Activated CD4-positive, alpha-beta T cell treated with anti-CD3 and anti-CD28 coated beads, Interleukin-2, amount 50 U/mL, for 4 hours (primary cell): ENCODE measurements around the gene TRPC4AP.

Experiments used
- DNase-seq, 2 experiments: peaks; one replicate each; pipeline ENCODE4 v3.0.0-alpha.2; 2020

TRPC4AP gene

DNA sequence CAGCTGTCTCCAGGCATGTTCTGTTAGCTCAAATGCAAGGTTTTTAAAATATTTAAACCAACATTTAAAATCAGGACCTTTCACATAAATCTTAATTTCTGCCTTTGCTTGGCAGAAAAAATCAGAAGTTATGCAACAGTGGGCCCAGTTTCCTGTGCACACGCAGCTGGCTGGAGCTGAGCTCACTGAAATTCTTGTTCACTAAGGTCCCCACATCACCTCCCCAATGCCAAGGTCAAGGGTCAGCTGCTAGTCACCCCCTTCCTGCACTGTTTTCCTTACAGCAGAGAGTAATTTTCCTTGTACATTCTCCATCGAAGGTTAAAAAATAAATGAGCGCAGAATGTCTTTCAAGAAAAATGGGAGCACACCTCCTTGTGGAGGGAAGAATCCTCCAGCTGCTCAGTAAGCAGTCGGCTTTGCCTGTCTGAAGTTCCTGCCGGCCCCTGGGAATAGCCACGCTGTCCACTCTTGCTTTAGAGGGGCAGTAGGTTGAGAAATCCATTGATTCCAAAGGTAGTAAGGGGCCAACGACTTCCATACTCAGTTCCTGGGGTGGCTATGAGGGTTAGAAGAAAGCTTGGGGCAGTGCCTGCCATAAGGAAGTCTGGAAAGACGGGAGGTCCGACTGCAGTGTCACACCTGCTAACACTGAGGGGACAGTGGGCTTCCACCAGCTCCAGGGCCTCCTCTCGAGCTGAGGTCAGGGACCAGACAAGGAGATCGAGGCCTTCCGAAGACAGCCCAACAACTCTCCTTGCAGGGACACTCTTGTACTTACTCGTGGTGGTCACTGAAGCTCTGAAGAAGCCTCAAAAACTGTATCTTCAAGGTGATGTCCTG lies 80.2 kb downstream of the TRPC4AP start:
- no peak for DNase-seq

DNA sequence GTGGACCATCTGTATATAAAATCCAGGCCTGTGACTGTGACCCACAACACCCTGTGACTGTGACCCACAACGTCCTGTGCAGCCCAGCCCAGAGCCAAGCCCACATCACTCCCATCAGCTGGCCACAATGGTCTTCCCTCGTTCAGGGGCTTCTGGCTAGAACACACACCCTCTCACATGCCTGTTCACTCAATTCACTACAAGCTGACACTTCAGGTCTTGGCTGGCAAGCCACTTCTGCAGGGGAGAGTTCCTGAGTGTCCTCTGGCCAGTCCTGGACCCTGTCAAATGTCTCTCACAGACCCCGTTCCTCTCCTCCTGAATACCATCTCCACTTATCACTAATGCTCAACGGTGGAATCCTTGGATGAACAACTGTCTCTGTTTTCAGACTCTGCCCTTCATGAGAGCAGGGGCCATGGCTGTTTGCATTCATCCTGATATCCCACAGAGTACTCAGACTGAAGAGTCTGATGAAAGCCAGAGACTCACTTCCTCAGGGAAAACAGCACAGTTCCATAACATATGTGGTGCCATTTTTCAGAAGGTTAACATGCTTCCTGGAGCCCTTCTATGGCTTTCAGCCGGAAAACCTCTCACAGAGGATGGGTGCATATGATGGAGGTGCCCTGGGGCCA lies 80.9 kb downstream of the TRPC4AP start:
- no peak for DNase-seq

DNA sequence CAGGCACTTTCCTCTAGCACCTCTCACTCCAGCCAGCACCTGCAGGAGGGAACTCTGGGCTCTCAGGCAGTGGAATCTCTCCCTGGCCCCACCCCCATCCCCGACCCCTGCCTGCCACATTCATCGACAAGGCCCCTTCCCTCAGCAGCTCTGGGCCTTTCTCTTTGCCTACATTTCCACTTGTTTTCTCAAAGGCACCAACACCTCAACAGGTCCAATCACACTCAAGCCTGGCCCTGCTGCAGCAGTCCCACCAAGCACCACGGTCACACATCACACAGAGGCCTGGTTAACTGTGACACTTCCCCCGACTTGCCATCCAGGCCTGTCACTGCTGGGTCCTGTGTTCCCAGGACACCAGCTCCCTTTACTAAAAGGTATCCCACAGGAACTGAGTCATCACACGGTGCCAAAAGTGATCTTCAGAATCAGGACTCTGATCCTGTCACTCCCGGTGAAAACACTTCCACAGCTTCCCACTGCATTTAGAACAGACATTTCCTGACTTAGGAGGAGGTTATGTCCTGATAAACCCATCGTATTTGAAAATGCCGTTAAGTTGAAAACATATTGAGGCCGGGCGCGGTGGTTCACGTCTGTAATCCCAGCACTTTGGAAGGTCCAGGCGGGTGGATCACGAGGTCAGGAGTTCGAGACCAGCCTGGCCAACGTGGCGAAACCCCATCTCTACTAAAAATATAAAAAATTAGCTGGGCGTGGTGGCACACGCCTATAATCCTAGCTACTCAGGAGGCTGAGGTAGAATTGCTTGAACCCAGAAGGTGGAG lies 82.0 kb downstream of the TRPC4AP start:
- DNase-seq: no peak

DNA sequence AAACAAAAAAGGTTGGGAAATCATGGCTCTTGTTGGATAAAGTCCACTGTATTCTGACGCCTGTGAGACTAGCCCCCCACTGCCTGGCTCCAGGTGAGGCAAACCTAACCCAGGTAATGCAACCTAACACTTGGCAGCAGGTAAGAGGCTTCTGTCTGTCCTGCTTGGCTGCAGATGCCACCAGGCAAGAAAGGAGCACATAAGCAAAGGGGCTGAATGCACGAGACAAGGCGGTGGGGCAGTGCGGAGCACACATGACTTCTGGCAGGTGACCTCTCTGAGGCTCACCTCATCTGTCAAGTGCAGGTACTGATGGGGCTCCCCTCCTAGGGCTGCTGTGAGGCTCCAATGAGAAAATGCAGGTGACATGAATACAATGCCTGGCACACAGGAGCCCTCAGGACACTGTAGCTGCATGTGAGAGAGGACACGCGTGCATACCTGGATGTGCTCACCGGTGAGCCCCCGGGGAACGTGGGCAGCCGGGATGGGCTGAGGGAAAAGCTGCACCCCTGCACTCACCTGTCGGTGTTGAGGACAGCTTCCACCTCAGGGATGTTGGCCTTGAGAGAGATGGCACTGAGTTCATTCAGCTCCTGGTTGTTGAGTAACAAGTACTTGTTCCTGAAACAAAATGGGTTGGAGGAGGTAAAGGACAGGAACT lies 82.8 kb downstream of the TRPC4AP start:
- DNase-seq: no peak

DNA sequence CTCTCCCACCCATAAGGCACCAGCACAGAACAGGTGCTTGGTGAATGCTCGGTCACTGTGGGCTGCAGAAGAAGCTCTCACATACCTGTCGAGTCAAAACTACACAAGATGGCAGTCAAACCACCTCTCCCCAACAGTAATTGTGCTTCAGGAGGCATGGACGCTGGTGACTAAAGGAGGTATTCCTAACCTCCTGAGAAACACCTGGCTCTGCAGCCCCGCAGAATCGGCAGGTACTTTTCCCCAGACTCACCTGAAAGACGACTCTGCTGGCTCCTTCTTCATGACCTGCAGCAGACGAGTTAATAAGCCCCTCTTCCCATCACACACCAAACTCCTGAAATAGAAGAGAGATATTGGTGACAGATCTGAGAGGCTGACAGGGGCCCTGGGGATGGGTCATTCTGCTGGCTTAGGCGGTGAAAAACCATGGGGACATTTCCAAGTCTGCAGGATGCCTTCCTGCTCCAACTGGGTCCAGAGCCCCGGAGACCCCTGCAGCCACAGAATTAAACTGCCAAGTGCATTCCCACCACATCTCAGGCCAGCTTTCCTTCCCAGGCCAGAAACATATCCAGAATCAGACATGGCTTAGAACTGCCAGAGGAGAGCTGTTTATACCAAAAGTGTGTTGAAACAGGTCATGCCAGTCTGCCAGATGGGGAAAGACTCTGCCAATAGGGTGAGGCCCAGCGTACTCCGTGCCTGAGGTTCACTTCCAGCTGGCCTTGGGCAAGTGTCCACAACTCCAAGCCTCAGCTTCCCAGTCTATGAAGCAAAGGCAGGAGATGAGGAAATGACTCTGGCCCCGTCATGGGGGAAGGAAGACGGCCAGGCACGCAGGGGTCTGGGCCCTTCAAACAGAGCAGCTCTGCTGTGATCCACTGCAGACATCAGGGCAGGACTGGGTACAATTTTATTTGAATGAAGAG lies 83.9 kb downstream of the TRPC4AP start:
- DNase-seq: no peak

DNA sequence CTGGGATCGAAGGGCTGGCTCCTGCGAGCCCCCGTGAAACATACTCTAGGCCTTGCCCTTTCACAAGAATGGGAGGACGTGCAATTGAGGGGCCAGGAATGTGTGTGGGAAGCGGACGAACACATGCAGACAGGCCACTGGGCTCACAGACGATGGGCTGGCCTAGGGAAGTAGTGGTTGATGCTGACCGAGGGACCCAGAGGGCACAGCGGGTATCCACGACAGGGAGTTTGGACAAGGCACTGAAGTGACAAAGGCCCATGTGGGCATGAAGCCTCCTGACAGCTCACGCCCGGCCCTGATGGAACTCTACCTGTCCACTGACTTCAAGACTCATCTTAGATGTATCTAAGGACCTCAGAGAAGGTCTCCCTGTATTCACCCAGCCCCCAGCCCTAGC lies 84.7 kb downstream of the TRPC4AP start:
- DNase-seq: no peak

DNA sequence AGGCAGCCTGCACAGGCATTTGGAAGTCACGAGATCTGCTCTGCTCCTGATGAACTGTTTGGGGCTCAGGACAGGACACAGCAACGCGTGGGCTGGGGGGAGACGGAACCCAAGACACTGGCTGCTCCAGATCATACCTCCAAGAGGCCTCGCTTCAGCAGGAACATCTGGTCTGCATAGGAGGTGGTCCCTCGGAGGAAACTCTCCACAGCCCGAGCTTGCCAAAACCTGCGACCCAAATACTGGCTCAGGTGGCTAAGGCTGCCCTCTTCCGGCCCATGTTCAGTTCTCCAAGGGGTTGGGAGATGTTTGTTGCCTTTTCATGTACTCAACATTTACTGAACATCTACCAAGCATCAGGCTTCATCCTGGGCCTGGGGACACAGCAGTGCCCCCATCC lies 85.2 kb downstream of the TRPC4AP start:
- no peak for DNase-seq

DNA sequence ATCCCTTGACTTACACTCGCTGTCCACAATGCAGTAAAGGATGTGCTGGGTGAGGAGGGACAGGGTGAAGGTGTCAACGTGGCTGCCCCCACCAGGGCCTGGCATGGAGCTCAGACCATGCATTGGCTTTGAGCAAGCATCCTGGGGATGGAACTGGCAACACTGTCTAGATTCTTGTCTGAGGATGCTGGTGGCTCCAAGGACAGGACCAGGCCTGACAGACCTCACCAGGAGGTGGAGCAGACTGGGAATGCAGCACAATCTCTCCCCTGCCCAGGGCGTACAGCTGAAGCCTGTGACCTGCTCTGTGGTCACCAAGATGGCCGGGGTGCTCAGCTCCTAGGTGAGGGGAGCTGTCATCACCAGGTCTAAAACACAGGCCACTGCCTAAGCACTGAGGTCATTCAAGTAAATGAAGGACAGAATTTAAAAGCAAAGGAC lies 86.1 kb downstream of the TRPC4AP start:
- DNase-seq: no peak

DNA sequence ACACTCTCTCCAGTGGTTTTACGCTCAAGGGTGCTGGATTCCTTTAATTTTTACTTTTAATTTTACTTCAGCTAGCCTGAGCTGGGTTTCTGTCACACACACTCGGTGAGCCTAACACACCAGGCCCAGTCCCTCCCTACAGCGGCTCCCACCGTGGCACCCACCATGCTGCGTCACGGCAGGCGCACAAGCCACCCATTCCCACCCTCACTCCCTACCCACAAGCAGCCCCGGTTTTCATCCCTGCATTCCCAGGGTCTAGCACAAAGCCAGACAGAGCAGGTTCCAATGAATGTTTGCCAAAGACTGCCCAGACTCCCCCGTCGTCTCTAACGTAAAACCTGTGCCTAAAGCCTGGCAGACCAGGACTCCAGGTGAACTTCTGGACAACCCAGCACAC lies 86.6 kb downstream of the TRPC4AP start:
- no peak for DNase-seq

DNA sequence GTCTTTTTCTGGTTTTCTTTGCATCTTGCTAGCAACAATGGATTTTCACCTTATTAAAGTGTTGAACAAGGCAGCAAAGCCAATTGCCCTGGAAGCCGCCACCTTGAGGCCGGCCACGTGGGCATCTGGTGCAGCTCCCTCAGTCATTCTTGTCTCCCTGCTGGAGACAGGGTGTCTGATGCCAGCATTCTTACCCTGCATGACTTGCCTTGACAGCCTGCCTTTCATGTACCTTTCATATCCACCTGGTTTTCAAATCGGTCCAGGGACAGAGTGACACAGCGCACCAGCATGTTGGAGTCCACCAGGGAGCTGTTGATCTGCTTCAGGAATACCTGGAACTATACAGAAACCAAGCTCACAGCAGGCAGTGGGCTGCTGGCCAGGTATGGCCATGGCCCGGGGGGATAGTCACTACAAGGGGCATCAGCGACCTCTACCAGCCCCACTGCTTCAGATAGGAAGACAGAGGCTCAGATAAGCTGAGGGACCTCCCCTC lies 87.1 kb downstream of the TRPC4AP start:
- no peak for DNase-seq

DNA sequence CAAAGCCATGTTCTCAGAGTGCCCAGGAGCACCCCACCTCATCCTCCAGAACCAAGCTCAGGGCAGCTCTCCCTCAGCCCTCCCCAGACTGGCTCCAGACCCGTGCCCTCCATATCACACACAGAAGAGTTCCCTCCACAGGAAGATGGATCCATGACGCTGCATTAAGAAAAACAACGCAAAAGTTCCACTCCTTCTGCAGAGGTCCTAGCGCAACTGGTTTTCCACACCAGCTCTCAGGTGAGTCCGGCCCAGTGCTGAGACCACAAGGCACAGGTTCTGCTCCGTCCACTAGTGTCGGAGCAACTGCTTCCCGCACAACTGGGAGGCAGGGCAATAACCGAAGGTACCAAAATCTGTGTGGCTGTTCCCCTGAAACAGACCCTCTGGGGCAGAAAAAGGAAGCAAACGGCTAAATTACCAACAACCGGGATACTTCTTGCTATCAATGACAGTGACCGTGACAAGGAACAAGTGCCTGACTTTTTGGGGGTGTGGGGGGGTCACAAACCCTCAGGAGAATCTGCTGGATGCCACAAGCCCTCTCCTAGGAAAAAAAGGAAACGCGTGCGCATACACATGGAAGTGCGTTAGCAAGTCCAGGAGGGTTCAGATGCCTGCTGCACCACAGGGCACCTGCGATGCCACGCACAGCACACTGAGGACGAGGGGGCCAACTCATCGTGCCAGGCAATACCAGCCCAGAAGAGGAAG lies 87.7 kb downstream of the TRPC4AP start:
- DNase-seq: no peak

DNA sequence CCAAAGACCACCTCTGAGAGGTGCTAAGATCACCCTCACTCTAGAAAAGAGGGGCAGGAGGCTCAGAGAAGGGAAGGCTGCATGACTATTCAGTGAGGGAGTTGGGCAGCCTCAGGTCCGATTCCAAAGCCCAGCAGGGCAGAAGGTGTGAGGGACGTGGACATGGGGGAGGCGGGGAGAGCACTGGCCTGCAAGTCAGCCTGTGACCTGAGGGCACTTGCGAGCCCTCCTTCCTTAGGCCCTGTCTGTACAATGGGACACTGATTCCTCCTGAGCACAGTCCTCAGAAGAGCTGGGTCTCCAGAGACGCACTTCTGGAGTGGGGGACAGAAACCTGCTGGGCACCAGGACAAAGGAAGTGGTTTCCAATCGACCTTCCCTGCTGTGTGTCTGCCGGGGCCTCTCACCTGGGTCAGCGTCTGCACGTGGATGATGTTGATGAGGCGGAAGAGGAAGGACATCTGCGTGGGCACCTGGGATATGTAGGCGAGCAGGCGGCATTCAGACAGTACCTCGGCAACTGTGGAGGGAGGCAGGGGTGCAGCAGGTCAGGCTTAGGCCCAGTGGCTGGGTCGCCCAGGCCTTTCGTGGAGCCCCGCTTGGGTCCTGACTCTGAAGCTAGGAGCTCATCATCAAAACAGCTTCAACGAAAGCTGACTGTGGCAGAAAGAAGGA lies 88.4 kb downstream of the TRPC4AP start:
- DNase-seq: no peak

DNA sequence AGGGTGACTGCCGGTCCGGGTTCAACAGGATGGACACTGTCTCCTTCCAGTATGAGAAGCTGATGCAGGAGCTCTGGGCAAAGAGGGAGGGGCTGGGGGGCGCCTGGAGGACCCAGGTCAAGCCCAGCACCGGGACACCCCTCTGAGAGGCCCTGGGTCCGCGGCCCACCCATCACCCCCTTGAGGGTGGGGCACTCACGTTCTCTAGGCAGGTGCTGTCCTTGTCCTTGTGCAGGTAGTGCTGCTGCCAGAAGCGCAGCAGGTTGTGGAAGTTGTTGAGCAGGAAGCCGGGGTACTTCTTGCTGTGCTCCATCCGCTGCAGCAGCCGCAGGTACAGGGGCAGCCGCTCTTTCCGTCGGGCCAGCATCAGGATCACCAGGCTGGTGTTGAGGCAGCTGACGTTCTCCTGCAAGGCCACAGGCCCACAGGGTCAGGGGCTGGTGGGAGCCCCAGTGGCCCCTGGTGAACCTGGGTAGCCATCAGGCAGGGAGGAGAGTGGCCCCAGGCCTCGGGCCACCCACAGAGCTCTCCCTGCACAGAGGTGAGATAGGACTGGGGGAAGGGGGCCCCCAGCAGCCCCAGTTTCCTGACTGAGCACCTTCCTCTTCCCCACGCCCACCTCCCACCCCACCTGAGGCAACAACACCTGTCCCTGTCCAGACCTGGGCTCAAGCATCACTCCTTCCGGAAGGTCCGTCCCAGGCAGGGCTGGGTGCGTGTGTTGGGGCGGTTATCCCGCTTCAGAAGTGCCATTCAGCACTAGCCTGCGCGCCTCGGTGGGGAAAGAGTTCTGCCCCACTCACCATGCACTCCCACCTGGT lies 89.2 kb downstream of the TRPC4AP start:
- no peak for DNase-seq

DNA sequence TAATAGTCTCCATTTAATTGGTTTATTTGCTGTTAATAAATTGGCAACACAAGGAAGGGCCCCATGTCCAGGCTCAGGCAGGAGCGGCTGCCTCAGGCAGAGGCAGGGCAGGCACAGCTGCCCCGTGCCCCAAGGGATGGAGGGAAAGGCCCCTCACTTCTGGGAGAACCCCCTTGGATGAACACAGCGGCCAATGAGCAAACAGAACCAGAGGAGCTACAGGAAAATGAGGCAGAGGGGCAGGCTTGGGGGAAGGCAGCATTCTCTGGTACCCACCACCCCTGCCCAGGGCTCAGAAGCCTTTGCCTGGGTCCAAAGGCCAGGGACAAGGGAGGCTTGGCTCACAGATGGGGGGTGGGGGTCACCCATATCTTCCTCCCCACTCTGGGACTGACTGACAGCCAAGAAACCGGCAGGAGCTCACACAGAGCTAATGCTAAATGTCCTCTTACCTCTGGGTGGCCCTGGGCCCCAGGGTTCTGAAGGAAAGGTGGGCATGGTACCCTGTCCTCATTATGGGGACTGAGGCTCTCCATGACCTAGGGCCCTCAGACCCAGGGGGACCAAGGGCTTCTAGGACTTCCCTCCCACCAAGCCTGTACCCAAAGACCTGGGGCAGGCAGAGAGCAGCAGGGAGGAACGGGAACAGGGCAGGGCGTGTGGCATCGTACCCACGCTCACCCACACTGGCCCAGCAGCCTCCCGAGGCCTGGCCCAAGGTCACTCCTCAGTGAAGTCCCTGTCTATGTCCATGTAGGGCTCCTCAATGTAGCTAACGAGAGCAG lies 90.0 kb downstream of the TRPC4AP start:
- DNase-seq: no peak

DNA sequence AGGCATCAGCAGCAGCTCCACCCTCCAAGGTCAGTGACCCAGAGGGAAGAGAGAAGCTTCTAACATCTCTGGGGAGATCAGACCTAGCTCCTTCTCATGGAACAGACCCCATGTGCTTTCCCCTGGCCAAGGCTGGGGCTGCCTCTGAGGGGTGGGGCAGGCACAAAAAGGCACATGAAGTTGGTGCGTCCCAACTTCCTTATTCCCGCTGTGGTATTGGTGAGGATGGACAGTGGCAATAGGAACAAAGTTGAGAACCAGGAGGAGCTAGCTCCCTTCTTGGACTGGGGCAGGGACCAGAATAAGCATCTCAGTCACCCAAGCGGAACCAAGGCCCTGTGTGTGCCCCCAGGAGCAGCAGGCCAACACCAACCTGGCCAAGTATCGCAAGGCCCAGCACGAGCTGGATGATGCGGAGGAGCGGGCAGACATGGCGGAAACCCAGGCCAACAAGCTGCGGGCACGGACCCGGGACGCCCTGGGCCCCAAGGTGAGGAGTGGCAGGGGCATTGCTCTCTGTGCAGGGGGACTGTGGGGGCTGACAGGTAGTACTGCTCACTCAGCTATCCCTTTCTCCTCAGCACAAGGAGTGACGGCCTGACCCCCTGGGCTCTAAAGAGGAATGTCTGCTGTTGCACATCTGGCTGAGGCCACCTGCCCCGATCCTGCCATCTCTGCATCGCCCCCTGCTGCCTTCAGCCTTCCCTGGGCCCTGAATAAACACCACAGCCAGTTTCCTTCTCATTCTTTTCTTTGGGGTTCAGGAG lies 90.8 kb downstream of the TRPC4AP start:
- DNase-seq: no peak

DNA sequence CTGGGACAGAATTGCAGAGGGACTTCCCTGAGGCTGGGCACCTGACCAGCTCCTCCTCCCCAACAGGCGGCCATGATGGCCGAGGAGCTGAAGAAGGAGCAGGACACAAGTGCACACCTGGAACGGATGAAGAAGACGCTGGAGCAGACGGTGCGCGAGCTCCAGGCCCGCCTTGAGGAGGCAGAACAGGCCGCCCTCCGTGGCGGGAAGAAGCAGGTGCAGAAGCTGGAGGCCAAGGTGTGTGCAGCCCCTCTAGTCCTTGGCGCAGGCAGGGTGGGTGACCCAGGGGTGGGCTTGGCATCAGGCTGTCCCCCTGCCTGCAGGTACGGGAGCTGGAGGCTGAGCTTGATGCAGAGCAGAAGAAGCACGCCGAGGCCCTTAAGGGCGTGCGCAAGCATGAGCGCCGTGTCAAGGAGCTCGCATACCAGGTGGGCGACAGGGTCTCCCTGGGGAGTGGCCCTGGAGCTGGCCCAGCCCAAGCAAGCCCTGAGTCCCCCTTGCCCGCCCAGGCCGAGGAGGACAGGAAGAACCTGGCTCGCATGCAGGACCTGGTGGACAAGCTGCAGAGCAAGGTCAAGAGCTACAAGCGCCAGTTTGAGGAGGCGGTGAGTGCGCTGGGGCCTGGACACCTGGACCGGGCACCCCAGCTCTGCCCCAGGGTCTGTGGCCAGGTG lies 91.5 kb downstream of the TRPC4AP start:
- no peak for DNase-seq

DNA sequence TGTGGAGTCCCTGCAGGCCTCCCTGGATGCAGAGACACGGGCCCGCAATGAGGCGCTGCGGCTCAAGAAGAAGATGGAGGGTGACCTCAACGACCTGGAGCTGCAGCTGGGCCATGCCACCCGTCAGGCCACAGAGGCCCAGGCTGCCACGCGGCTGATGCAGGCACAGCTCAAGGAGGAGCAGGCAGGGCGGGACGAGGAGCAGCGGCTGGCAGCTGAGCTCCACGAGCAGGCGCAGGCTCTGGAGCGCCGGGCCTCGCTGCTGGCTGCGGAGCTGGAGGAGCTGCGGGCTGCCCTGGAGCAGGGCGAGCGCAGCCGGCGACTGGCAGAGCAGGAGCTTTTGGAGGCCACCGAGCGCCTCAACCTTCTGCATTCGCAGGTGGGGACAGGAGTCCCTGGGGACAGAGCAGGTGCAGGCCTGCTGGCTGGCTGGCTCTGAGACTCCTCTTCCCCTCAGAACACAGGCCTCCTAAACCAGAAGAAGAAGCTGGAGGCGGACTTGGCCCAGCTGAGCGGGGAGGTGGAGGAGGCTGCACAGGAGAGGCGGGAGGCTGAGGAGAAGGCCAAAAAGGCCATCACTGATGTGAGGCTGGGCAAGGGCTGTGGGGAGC lies 92.2 kb downstream of the TRPC4AP start:
- DNase-seq: no peak
